ENCODE data around the gene FKRP.
A peak's percentile ranks its signal among the peaks of the same experiment; 100 is the strongest.

The FKRP gene

DNA sequence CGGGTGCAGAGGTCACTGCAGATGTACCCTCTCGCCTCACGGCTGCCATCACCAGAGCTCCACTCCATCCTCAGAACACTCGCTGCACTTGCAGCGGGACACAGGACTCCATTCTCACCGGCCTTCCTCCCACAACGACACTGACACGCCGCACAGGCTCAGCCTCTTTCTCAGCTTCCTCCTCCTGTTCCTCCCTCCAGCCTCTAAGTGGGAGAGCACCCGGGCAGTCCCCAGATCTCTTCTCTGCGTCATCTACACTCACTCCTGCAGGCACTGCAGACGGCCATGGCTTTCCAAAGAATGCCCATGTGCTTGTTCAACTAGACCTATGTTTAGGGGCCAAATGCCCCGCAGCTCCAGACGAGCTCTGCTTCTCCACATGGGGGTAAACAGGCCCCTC is 14.3 kb upstream of the FKRP start:
- Histone ChIP-seq H3K4me2 (ENCODE audit: low read length) (no peak overlapping the region), H2AK5ac (ENCODE audit: low read length) (no peak overlapping the region), H2BK120ac (ENCODE audit: low read depth, low read length) (no peak overlapping the region), H2BK15ac (replicated peaks; ENCODE audit: low read depth) (no peak overlapping the region), H3K56ac (ENCODE audit: low read length) (no peak overlapping the region), H3K9ac (ENCODE audit: low read length) (no peak overlapping the region), H3K4ac (ENCODE audit: low read depth, low read length) (no peak overlapping the region), H2BK5ac (ENCODE audit: low read length) (no peak overlapping the region), H3K4me3 (ENCODE audit: low read length) (no peak overlapping the region), H3K18ac (ENCODE audit: low read length) (no peak overlapping the region), H3K36me3 (ENCODE audit: control insufficient read depth, insufficient read depth, low read length) (peaks cover 19% of the 10 kb centered on the region), H3K4me1 (ENCODE audit: control insufficient read depth, low read depth, low read length) (no peaks in the 10 kb centered on the region), H4K8ac (ENCODE audit: low read depth, low read length) (no peak overlapping the region), H3K79me2 (ENCODE audit: control insufficient read depth, insufficient read depth, low read length) (peaks cover 7% of the 10 kb centered on the region), H3K27me3 (ENCODE audit: insufficient read depth, low read length, poor library complexity) (no peaks in the 10 kb centered on the region), H3K23ac (ENCODE audit: low read length) (no peak overlapping the region), H4K5ac (ENCODE audit: low read length) (no peak overlapping the region), H3K79me1 (ENCODE audit: low read length) (peaks cover 20% of the 10 kb centered on the region), H3K27ac (ENCODE audit: low read depth, low read length) (no peak overlapping the region)
- DNase-seq = no peak
- WGBS (ENCODE audit: extremely low coverage, insufficient coverage, low lambda C conversion rate) = no CpG with 5 or more reads among the region's 14 CpGs

DNA sequence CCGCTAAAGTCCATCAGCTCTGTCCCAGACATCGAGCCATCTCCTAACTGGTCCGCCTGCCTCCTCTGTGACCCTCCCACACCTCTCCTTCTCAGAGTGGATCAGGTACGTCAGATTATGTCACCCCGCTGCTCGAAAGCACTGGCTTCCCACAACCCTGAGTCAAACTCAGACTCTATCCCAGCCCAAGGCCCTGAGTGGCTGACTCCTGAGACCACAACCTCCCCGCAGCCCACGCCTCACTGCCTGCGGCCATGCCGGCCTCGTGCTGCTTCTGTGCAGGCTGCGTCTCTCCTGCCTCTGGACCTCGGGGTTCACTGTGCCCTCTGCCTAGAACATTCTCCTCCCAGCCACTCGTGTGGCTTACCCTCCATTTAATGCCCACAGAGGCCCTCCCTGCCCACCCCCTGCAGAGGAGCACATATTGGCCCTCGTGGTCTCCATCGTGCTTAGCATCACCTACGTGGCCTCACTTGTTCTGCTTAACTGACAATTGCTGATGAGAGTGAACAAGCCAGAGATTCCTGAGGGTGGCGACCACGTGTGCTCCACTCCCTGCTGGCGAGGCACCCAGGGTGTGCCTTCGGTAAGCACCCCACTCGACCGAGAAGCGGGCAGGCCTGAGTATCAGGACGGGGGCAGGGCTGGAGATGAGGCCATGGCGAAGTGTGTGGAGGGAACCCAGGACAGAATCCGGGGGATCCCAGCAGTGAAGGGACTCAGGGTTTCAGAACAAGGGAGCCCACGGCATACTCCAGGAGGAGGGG is 13.5 kb upstream of the FKRP start:
- Histone ChIP-seq H3K4me3 (ENCODE audit: low read length) (no peak overlapping the region), H3K27ac (ENCODE audit: low read depth, low read length) (no peak overlapping the region), H4K8ac (ENCODE audit: low read depth, low read length) (no peak overlapping the region), H3K79me1 (ENCODE audit: low read length) (peaks cover 25% of the 10 kb centered on the region), H3K9ac (ENCODE audit: low read length) (no peak overlapping the region), H2BK5ac (ENCODE audit: low read length) (no peak overlapping the region), H3K27me3 (ENCODE audit: insufficient read depth, low read length, poor library complexity) (no peaks in the 10 kb centered on the region), H2BK15ac (replicated peaks; ENCODE audit: low read depth) (no peak overlapping the region), H2BK120ac (ENCODE audit: low read depth, low read length) (no peak overlapping the region), H2AK5ac (ENCODE audit: low read length) (no peak overlapping the region), H3K18ac (ENCODE audit: low read length) (no peak overlapping the region), H3K56ac (ENCODE audit: low read length) (no peak overlapping the region), H3K23ac (ENCODE audit: low read length) (no peak overlapping the region), H4K5ac (ENCODE audit: low read length) (no peak overlapping the region), H3K4ac (ENCODE audit: low read depth, low read length) (no peak overlapping the region), H3K4me2 (ENCODE audit: low read length) (no peak overlapping the region), H3K79me2 (ENCODE audit: control insufficient read depth, insufficient read depth, low read length) (peaks cover 13% of the 10 kb centered on the region), H3K36me3 (ENCODE audit: control insufficient read depth, insufficient read depth, low read length) (peaks cover 18% of the 10 kb centered on the region), H3K4me1 (ENCODE audit: control insufficient read depth, low read depth, low read length) (no peaks in the 10 kb centered on the region)
- no peak for DNase-seq
- WGBS (ENCODE audit: extremely low coverage, insufficient coverage, low lambda C conversion rate) = no CpG with 5 or more reads among the region's 28 CpGs

DNA sequence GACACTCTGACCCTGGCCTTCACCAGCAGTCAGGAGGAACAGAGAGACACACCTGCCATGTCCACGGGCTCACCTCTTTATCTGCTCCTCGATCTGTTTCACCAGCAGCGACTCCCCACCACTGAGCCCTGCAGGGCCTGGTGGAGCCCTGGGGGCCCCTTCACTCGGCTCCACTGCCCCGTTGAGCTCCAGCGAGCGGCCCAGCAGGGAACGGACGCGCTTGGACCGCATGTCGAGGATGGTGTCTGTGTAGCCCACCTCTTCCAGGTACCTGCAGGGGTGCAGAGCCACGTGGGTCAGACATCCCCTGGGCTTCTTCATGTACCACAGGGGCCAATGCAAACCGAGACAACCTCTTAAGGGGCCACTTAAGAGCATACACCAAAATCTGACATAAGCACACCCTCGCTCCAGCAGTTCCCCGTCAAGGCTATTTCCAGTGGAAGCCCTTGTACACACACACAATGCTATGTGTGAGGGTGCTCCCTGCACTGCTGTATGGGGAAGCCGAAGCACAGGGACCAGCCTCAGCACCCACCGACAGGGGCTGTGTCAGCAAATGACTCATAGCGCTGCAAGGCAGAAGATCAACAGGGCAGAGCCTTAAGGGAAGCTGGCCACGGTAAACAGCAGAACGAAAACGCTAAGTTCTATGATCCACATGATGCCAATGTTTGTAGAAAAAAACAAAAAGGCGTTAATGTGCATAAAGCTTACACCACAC is 12.7 kb upstream of the FKRP start:
- H2BK5ac ChIP-seq (ENCODE audit: low read length) = no peak overlapping the region

DNA sequence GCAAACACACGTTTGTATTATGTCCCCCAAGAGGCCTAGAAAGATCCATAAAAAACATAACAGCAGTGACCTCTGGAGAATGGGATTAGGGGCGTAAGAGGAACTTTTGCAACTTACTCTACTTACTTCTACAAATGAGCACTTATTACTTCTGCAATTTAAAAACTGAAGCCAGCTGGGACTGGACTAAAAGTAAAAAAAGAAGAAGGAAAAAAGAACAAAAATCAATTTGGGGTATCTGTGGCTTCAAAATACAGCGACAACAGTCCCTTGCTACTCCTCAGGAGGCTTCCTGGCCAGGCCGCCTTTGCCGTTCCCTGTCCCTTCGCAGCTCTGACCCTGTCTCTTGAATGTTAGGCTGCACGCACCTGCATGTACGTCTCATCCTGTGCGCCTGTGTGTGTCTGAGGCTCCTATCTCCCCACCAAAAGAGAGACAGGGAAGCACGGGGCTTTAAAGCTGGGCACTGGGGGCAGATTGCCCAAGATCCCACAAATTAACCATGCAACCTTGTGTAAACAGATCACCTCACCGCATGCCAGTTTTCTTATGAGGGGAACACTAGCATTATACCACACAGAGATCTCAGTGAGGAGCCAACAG is 12.1 kb upstream of the FKRP start:
- H2AK5ac ChIP-seq (ENCODE audit: low read length) = no peak overlapping the region
- peaks cover 27% of the 10 kb centered on the region for H3K79me1 ChIP-seq (ENCODE audit: low read length)
- H3K9ac ChIP-seq (ENCODE audit: low read length) = no peak overlapping the region
- H3K4me3 ChIP-seq (ENCODE audit: low read length) = no peak overlapping the region
- H3K4ac ChIP-seq (ENCODE audit: low read depth, low read length) = no peak overlapping the region
- no peak overlapping the region for H4K8ac ChIP-seq (ENCODE audit: low read depth, low read length)
- no peak overlapping the region for H3K18ac ChIP-seq (ENCODE audit: low read length)
- no peak overlapping the region for H3K56ac ChIP-seq (ENCODE audit: low read length)
- H2BK120ac ChIP-seq (ENCODE audit: low read depth, low read length) = no peak overlapping the region
- H3K79me2 ChIP-seq (ENCODE audit: control insufficient read depth, insufficient read depth, low read length) = peaks cover 17% of the 10 kb centered on the region
- H3K36me3 ChIP-seq (ENCODE audit: control insufficient read depth, insufficient read depth, low read length) = peaks cover 18% of the 10 kb centered on the region
- no peak overlapping the region for H2BK5ac ChIP-seq (ENCODE audit: low read length)
- no peak overlapping the region for H3K27ac ChIP-seq (ENCODE audit: low read depth, low read length)
- WGBS (ENCODE audit: extremely low coverage, insufficient coverage, low lambda C conversion rate) = no CpG with 5 or more reads among the region's 11 CpGs
- H3K27me3 ChIP-seq (ENCODE audit: insufficient read depth, low read length, poor library complexity) = no peaks in the 10 kb centered on the region
- no peak overlapping the region for H2BK15ac ChIP-seq (replicated peaks; ENCODE audit: low read depth)
- H4K5ac ChIP-seq (ENCODE audit: low read length) = no peak overlapping the region
- H3K4me2 ChIP-seq (ENCODE audit: low read length) = no peak overlapping the region
- no peak for DNase-seq
- no peaks in the 10 kb centered on the region for H3K4me1 ChIP-seq (ENCODE audit: control insufficient read depth, low read depth, low read length)
- no peak overlapping the region for H3K23ac ChIP-seq (ENCODE audit: low read length)

More for the DNA sequence above, 12.7 kb upstream of the FKRP start:
- DNase-seq = no peak
- Histone ChIP-seq H3K23ac (ENCODE audit: low read length) (no peak overlapping the region), H3K56ac (ENCODE audit: low read length) (no peak overlapping the region), H4K8ac (ENCODE audit: low read depth, low read length) (no peak overlapping the region), H3K4ac (ENCODE audit: low read depth, low read length) (no peak overlapping the region), H3K18ac (ENCODE audit: low read length) (no peak overlapping the region), H3K9ac (ENCODE audit: low read length) (no peak overlapping the region), H3K4me1 (ENCODE audit: control insufficient read depth, low read depth, low read length) (no peaks in the 10 kb centered on the region), H3K27me3 (ENCODE audit: insufficient read depth, low read length, poor library complexity) (no peaks in the 10 kb centered on the region), H3K4me3 (ENCODE audit: low read length) (no peak overlapping the region), H3K4me2 (ENCODE audit: low read length) (no peak overlapping the region), H3K36me3 (ENCODE audit: control insufficient read depth, insufficient read depth, low read length) (peaks cover 18% of the 10 kb centered on the region), H2BK120ac (ENCODE audit: low read depth, low read length) (no peak overlapping the region), H3K79me2 (ENCODE audit: control insufficient read depth, insufficient read depth, low read length) (peaks cover 13% of the 10 kb centered on the region), H3K27ac (ENCODE audit: low read depth, low read length) (no peak overlapping the region), H2BK15ac (replicated peaks; ENCODE audit: low read depth) (no peak overlapping the region), H4K5ac (ENCODE audit: low read length) (no peak overlapping the region), H2AK5ac (ENCODE audit: low read length) (no peak overlapping the region), H3K79me1 (ENCODE audit: low read length) (peaks cover 25% of the 10 kb centered on the region)
- WGBS (ENCODE audit: extremely low coverage, insufficient coverage, low lambda C conversion rate) = no CpG with 5 or more reads among the region's 23 CpGs

DNA sequence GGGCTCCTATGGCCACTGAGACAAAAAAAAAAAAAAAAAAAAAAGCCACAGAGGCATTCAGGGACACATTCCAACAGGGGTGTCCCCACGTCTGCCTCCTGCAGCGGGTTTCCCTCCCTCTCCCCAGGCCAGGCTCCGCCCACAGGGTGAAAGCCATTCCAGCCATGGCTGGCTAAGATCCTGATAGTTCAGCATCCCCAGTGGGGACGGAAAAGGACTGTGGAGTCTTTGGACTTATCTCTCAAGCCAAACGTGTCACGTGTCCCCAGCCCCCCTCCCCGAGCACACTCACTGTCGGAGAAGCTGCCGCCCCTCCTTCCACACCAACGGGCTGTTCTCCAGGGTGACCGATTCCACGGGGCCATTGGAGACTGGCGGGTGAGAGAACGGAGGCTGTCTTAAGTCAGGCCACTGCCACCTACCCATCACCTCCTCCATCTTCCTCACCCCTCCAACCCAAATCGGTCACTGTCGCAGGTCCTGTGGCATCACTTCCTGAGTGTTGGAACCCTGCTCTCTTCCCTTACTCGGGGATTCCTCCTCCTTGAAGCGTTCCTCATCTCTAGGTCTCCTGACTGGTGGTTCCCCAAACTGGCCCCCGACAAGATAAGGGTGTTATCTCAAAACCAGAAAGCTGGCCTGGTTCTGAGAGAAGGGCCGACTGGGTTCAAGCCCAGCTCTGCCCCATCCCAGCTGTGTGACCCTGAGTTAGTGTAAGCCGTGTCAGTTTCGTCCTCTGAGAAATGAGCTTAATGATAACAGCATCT is 9.1 kb upstream of the FKRP start:
- H3K4ac ChIP-seq (ENCODE audit: low read depth, low read length) = no peak overlapping the region
- no peak overlapping the region for H3K27ac ChIP-seq (ENCODE audit: low read depth, low read length)
- H4K5ac ChIP-seq (ENCODE audit: low read length) = no peak overlapping the region
- H3K4me2 ChIP-seq (ENCODE audit: low read length) = no peak overlapping the region
- H3K79me1 ChIP-seq (ENCODE audit: low read length) = peaks cover 36% of the 10 kb centered on the region
- H2AK5ac ChIP-seq (ENCODE audit: low read length) = no peak overlapping the region
- peaks cover 5% of the 10 kb centered on the region for H3K4me1 ChIP-seq (ENCODE audit: control insufficient read depth, low read depth, low read length)
- H3K9ac ChIP-seq (ENCODE audit: low read length) = no peak overlapping the region
- no peak overlapping the region for H3K56ac ChIP-seq (ENCODE audit: low read length)
- H2BK5ac ChIP-seq (ENCODE audit: low read length) = no peak overlapping the region
- no peak overlapping the region for H3K4me3 ChIP-seq (ENCODE audit: low read length)
- no peak overlapping the region for H2BK120ac ChIP-seq (ENCODE audit: low read depth, low read length)
- no peak overlapping the region for H2BK15ac ChIP-seq (replicated peaks; ENCODE audit: low read depth)
- no peak overlapping the region for H4K8ac ChIP-seq (ENCODE audit: low read depth, low read length)
- H3K23ac ChIP-seq (ENCODE audit: low read length) = no peak overlapping the region
- peaks cover 8% of the 10 kb centered on the region for H3K36me3 ChIP-seq (ENCODE audit: control insufficient read depth, insufficient read depth, low read length)
- DNase-seq = peak; percentile 55
- no CpG with 5 or more reads among the region's 22 CpGs for WGBS (ENCODE audit: extremely low coverage, insufficient coverage, low lambda C conversion rate)
- H3K27me3 ChIP-seq (ENCODE audit: insufficient read depth, low read length, poor library complexity) = no peaks in the 10 kb centered on the region
- peaks cover 43% of the 10 kb centered on the region for H3K79me2 ChIP-seq (ENCODE audit: control insufficient read depth, insufficient read depth, low read length)
- H3K18ac ChIP-seq (ENCODE audit: low read length) = no peak overlapping the region
